T-cell (primary cell): ENCODE results near the gene COL8A2. TPM values are rescaled to one million over a fixed set of nuclear protein-coding genes. Genes with fewer than 3 reads are reported as not detected.

Experiments used
- ATAC-seq, 4 experiments: fragments of 200-7000 bp in 3 of 4; fragments of 150-1000 bp in 1 of 4; cut with Tn5 transposase; replicated peaks in 1 of 4; 1 replicate in 3 of 4; 2 replicates in 1 of 4; pipeline ENCODE4 v1.10.0; 2021; ENCODE audit warnings: moderate library complexity in 3 of 4, mild to moderate bottlenecking in 2 of 4, moderate number of reproducible peaks in 1 of 4
- CTCF ChIA-PET, 2 donors: fragments of 300-600 bp; sonication (Branson Sonifier 250); formaldehyde crosslinking; loops; one replicate each; lab custom pipeline; 2022; ENCODE audit warnings: antibody characterized with exemption in 2 of 2; lab: Charles Lee
- POLR2A ChIA-PET, 2 donors: fragments of 300-600 bp; sonication (Branson Sonifier 250); formaldehyde crosslinking; loops; one replicate each; lab custom pipeline; 2022; ENCODE audit warnings: antibody characterized with exemption in 2 of 2; lab: Charles Lee
- DNase-seq, 35 experiments: peaks; one replicate each; pipeline versions ENCODE4 v3.0.0 to v3.0.0-alpha.2; 2013 to 2023
- H3K27ac ChIP-seq: one replicate; pipeline ENCODE4 v1.5.1; 2013; ENCODE audit warnings: low read length
- H3K27me3 ChIP-seq, 2 experiments: replicated peaks in 1 of 2; 1 replicate in 1 of 2; 2 replicates in 1 of 2; pipeline versions ENCODE4 v1.6.1 to v1.7.0; 2013; ENCODE audit warnings: low read length in 1 of 2, mixed read lengths in 1 of 2; ENCODE audit not compliant: control insufficient read depth in 2 of 2, insufficient read depth in 2 of 2; ENCODE audit errors: extremely low read depth in 1 of 2
- H3K36me3 ChIP-seq, 2 donors: 1 replicate in 1 of 2; 2 replicates in 1 of 2; pipeline versions ENCODE4 v1.6.1 to v1.7.0; 2013; ENCODE audit warnings: low read length in 1 of 2; ENCODE audit not compliant: control insufficient read depth in 2 of 2, insufficient read depth in 1 of 2; ENCODE audit errors: extremely low read depth in 1 of 2
- H3K4me1 ChIP-seq, 2 experiments: 1 replicate in 1 of 2; 2 replicates in 1 of 2; pipeline versions ENCODE4 v1.6.1 to v1.7.0; 2013; ENCODE audit warnings: low read length in 2 of 2, mixed read lengths in 1 of 2; ENCODE audit not compliant: insufficient read depth in 2 of 2, control insufficient read depth in 1 of 2; ENCODE audit errors: extremely low read depth in 1 of 2
- H3K4me3 ChIP-seq, 2 donors: 1 replicate in 1 of 2; 2 replicates in 1 of 2; pipeline versions ENCODE4 v1.5.1 to v1.7.0; 2013; ENCODE audit warnings: mild to moderate bottlenecking in 2 of 2, low read length in 1 of 2, moderate library complexity in 1 of 2; ENCODE audit not compliant: control insufficient read depth in 1 of 2; ENCODE audit errors: extremely low read depth in 1 of 2
- H3K9me3 ChIP-seq: 2 replicates; pipeline ENCODE4 v1.7.0; 2013
- H3K27ac Mint-ChIP-seq, 2 donors: one replicate each; pipeline ENCODE4 v1.8.0; 2020 to 2021; ENCODE audit warnings: mild to moderate bottlenecking in 2 of 2, mixed read lengths in 2 of 2
- H3K27me3 Mint-ChIP-seq, 2 donors: one replicate each; pipeline ENCODE4 v1.8.0; 2021 to 2022; ENCODE audit warnings: mixed read lengths in 2 of 2
- H3K36me3 Mint-ChIP-seq: one replicate; pipeline ENCODE4 v1.8.0; 2021; ENCODE audit warnings: mixed read lengths
- H3K4me1 Mint-ChIP-seq, 3 donors: one replicate each; pipeline ENCODE4 v1.8.0; 2020 to 2022; ENCODE audit warnings: mixed read lengths in 3 of 3, mild to moderate bottlenecking in 1 of 3
- H3K4me3 Mint-ChIP-seq, 3 donors: one replicate each; pipeline ENCODE4 v1.8.0; 2020 to 2022; ENCODE audit warnings: mild to moderate bottlenecking in 3 of 3, mixed read lengths in 3 of 3, moderate library complexity in 3 of 3
- H3K9me3 Mint-ChIP-seq, 3 donors: one replicate each; pipeline ENCODE4 v1.8.0; 2020 to 2022; ENCODE audit warnings: mixed read lengths in 3 of 3
- WGBS: methylation state at CpG from one replicate; pipeline ENCODE4 v1.1.5; 2013; ENCODE audit warnings: missing lambda C conversion rate; ENCODE audit not compliant: insufficient coverage; 5-methylcytosine and 5-hydroxymethylcytosine counted together
- total RNA-seq, 35 experiments: library from RNA in 6 of 35; stranded (reverse) in 6 of 35; fragments of 120-200 nt in 1 of 35; gene quantifications; one replicate each; pipeline versions ENCODE4 v1.2.1 to v1.2.4 and lab custom pipeline; 2013 to 2026

The COL8A2 gene
- total RNA-seq, 5 donors from 2014 or later (not counting 1 experiment from before 2014, with no cell fraction given), result 0.08 to 0.15 (median 0.09) TPM; not detected in 1

- H3K9me3 Mint-ChIP-seq, result no peaks in the 10 kb centered on the region
- H3K36me3 Mint-ChIP-seq, result peaks cover 28% of the 10 kb centered on the region
- H3K4me1 ChIP-seq, result peaks cover 57 to 92% of the 10 kb centered on the region in 2 experiments
Measured at GRCh38 chr1:36162680-36163239, 37.7 kb upstream of the COL8A2 start.

DNA sequence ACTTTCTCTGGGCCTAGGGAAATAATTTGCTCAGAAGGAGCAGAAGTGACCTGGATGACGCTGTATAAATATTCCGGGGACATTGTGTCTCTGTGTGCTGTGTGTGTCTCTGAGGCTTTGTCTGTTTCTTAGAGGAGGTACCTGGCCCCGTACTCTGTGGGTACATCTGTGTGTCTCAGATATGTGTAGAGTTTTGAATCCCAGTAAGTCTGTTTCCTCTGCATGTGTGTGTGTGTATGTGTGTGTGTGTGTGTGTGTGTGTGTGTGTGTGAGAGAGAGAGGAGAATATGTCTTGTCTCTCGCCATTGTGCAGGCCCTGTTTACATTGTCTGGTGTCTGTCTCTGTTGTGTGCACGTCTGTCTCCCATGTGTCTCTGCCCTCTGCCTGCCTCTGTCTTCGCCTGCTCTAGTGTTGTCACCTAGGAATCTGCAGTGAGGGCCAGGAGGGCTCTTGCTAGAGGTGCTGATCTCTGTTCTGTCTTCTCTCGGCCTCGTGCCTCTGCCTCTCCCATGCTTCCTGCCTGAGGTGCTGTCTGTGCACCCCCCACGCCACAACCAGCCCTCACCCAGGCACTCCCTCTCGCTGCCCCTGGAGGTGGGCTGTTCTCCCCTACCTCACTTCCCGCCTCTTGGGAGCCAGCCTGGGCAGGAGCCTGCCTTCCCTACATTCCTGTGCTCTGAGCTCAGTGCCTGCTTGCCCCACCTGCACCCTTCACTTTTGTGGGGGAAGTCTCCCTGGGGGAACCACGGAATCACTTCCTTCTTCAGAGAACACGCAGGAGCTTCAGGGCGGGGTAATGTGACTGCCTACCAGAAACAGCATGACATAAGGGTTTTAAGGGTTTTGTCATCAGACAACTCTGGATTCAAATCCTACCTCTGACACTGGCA, 36.9 kb upstream of the COL8A2 start:
- H3K9me3 Mint-ChIP-seq, result no peaks in the 10 kb centered on the region
- DNase-seq, result peak; percentile 38 to 76 (median 57)
- H3K27me3 Mint-ChIP-seq, result no peaks in the 10 kb centered on the region
- POLR2A ChIA-PET, result interaction anchor here (0.6 to 1.0 kb wide), 5 partner anchors 9 to 256 kb away, joined by 3 to 4 read pairs (median 3); partner anchors contain the start of gene TRAPPC3 (in 2 of the 2)
- 4% methylated on average over 8 of the region's 14 CpGs for WGBS
- peaks cover 58 to 92% of the 10 kb centered on the region in 2 experiments for H3K4me1 ChIP-seq
- H3K36me3 ChIP-seq, result no peaks in the 10 kb centered on the region
- CTCF ChIA-PET, result interaction anchor here (0.6 to 5.9 kb wide), 9 partner anchors 8 to 124 kb away, joined by 3 to 41 read pairs (median 5); partner anchors contain the start of gene TRAPPC3 (in 1 of the 2)
- H3K36me3 Mint-ChIP-seq, result peaks cover 25% of the 10 kb centered on the region
- no peaks in the 10 kb centered on the region for H3K9me3 ChIP-seq
- peak overlapping the region; percentile 46 to 76 for H3K4me3 ChIP-seq
- ATAC-seq, result peak; percentile 59 to 78 (median 66)
- peak overlapping the region; percentile 89 for H3K27ac ChIP-seq
- peak overlapping the region; percentile 96 for H3K27ac Mint-ChIP-seq
- H3K4me1 Mint-ChIP-seq, result peaks cover 78 to 84% (median 82%) of the 10 kb centered on the region in 3 donors
- peak overlapping the region; percentile 77 to 82 (median 82) for H3K4me3 Mint-ChIP-seq
- no peaks in the 10 kb centered on the region for H3K27me3 ChIP-seq

More at GRCh38 chr1:36162680-36163239, 37.7 kb upstream of the COL8A2 start:
- no CpG with 5 or more reads among the region's 1 CpG for WGBS
- Histone ChIP-seq H3K36me3 (peaks cover 0 to 8% of the 10 kb centered on the region in 2 donors), H3K4me3 (no peak overlapping the region), H3K27ac (peak overlapping the region; percentile 89), H3K9me3 (no peaks in the 10 kb centered on the region), H3K27me3 (no peaks in the 10 kb centered on the region)
- Mint-ChIP-seq H3K27me3 (no peaks in the 10 kb centered on the region), H3K4me3 (peak overlapping the region; percentile 77 to 82 (median 82)), H3K27ac (peak overlapping the region; percentile 96), H3K4me1 (peaks cover 80 to 86% (median 85%) of the 10 kb centered on the region in 3 donors)
- POLR2A ChIA-PET, result interaction anchor here (0.6 to 1.0 kb wide), 6 partner anchors 10 to 1849 kb away, joined by 3 to 6 read pairs (median 4); partner anchors contain the start of gene TRAPPC3 (in 1 of the 2)
- CTCF ChIA-PET, result interaction anchor here (0.6 to 5.9 kb wide), 5 partner anchors 11 to 123 kb away, joined by 3 to 41 read pairs (median 5); partner anchors contain the start of gene TRAPPC3 (in 1 of the 2)
- no peak for DNase-seq
- ATAC-seq, result no peak

DNA sequence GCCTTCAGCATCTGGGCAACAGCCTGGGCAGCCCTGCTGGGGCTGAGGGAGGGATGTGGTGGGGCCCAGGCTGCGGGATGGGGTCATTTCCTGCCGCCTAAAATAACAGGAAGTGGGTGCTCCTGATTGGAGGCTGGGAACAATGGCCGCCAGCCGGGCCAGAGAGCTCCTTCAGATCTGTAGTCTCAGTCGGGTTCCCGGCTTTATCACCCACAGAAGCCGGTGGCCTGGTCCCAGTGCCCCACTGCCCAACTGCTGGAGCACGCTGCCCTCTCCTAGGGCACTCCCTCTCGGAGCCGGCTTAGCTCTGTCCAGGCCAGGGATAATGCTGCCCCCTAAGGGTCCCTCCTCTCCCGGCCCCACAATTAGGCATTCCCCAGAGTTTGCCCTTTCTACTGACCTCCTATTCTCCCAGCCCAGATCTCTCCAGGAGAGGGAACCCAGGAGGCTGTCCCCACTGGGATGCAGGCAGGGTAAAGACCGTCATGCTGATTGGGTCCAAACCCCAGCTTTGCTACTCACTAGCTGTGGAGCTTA, 36.0 kb upstream of the COL8A2 start:
- no peaks in the 10 kb centered on the region for H3K9me3 ChIP-seq
- ATAC-seq (peak; percentile 36 to 61 (median 47)), DNase-seq (peak; percentile 45 to 77 (median 60))
- no peaks in the 10 kb centered on the region for H3K27me3 ChIP-seq
- H3K36me3 ChIP-seq, result no peaks in the 10 kb centered on the region
- WGBS, result 8% methylated on average over 7 of the region's 12 CpGs
- peaks cover 21% of the 10 kb centered on the region for H3K36me3 Mint-ChIP-seq
- H3K4me1 ChIP-seq, result peaks cover 58 to 84% of the 10 kb centered on the region in 2 experiments
- peak overlapping the region; percentile 89 for H3K27ac ChIP-seq
- ChIA-PET POLR2A (interaction anchor here (0.7 to 1.1 kb wide), 4 partner anchors 11 to 62 kb away, joined by 3 read pairs; partner anchors contain the start of gene TRAPPC3 (in 1 of the 2)), CTCF (interaction anchor here (1.0 to 5.9 kb wide), 5 partner anchors 9 to 125 kb away, joined by 3 to 41 read pairs (median 5); partner anchors contain the start of gene TRAPPC3 (in 1 of the 2))
- H3K27me3 Mint-ChIP-seq, result no peaks in the 10 kb centered on the region
- H3K4me1 Mint-ChIP-seq, result peaks cover 69 to 76% (median 73%) of the 10 kb centered on the region in 3 donors
- H3K9me3 Mint-ChIP-seq, result no peaks in the 10 kb centered on the region
- peak overlapping the region; percentile 96 for H3K27ac Mint-ChIP-seq
- peak overlapping the region; percentile 77 to 82 (median 82) for H3K4me3 Mint-ChIP-seq
- H3K4me3 ChIP-seq, result peak overlapping the region; percentile 46 to 76

DNA sequence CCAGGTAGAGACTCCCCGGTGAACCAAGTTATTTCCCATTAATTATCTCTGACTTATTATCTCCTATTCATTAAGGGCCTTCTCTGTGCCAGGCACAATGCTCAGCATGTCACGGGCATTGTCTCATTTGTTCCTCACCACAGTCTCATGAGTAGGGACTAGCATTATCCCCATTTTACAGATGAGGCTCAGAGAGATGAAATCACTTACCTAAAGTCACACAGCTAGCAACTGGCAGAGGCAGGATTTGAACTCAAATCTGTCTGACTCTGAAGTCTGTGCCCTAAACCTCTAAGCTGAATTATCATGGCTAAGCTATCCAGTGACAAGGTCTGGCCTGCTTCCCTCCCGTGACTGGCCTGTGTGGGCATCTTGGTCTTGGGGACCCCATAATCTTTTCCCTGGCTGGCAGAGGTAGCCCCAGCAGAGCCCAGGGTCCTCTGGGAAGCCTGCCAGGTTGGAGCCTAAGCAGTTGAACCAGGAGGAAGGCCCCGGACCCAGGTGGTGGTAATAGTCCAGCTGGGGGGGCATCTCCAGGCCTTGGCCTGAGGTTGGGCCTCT, 35.4 kb upstream of the COL8A2 start:
- Mint-ChIP-seq H3K4me3 (peak overlapping the region; percentile 77 to 82 (median 82)), H3K36me3 (peaks cover 21% of the 10 kb centered on the region), H3K27me3 (no peaks in the 10 kb centered on the region), H3K27ac (peak overlapping the region; percentile 96), H3K4me1 (peaks cover 64 to 73% (median 71%) of the 10 kb centered on the region in 3 donors), H3K9me3 (no peaks in the 10 kb centered on the region)
- 18% methylated on average over 4 of the region's 4 CpGs for WGBS
- POLR2A ChIA-PET, result interaction anchor here in 1 of 2 donors (0.7 to 1.1 kb wide), 2 partner anchors 11 to 63 kb away, joined by 3 read pairs; no protein-coding TSS in a partner anchor
- H3K27ac ChIP-seq, result peak overlapping the region; percentile 89
- CTCF ChIA-PET, result interaction anchor here in 1 of 2 donors (1.3 to 5.9 kb wide), 3 partner anchors 11 to 125 kb away, joined by 3 to 41 read pairs (median 6); partner anchors contain the start of gene TRAPPC3
- H3K27me3 ChIP-seq, result no peaks in the 10 kb centered on the region
- peak overlapping the region; percentile 46 to 76 for H3K4me3 ChIP-seq
- ATAC-seq (no peak), DNase-seq (peak in 1 of 35 experiments; percentile 25)
- H3K36me3 ChIP-seq, result no peaks in the 10 kb centered on the region
- H3K9me3 ChIP-seq, result no peaks in the 10 kb centered on the region
- H3K4me1 ChIP-seq, result peaks cover 58 to 80% of the 10 kb centered on the region in 2 experiments

- Histone ChIP-seq H3K27ac (peak overlapping the region; percentile 89), H3K9me3 (no peaks in the 10 kb centered on the region), H3K27me3 (no peaks in the 10 kb centered on the region), H3K4me3 (peak overlapping the region; percentile 22 to 76), H3K4me1 (peaks cover 61 to 81% of the 10 kb centered on the region in 2 experiments), H3K36me3 (no peaks in the 10 kb centered on the region)
- DNase-seq, result peak in 1 of 35 experiments; percentile 27
- H3K27ac Mint-ChIP-seq, result peak overlapping the region; percentile 96
- CTCF ChIA-PET, result interaction anchor here (1.3 to 5.9 kb wide), 3 partner anchors 10 to 126 kb away, joined by 5 to 41 read pairs (median 6); partner anchors contain the start of gene TRAPPC3 (in 1 of the 2)
- H3K36me3 Mint-ChIP-seq, result peaks cover 20% of the 10 kb centered on the region
- no peaks in the 10 kb centered on the region for H3K9me3 Mint-ChIP-seq
- peak overlapping the region; percentile 77 to 82 (median 82) for H3K4me3 Mint-ChIP-seq
- WGBS, result 68% methylated on average over 9 of the region's 10 CpGs
- no peaks in the 10 kb centered on the region for H3K27me3 Mint-ChIP-seq
- peaks cover 67 to 77% (median 70%) of the 10 kb centered on the region in 3 donors for H3K4me1 Mint-ChIP-seq
- no peak for ATAC-seq
- POLR2A ChIA-PET, result interaction anchor here (0.6 to 1.1 kb wide), 2 partner anchors 63 to 340 kb away, joined by 3 read pairs; no protein-coding TSS in a partner anchor
Measured at GRCh38 chr1:36159614-36160387, 34.8 kb upstream of the COL8A2 start.
